ENCODE measurements around the gene TUBA1C.
A peak's percentile ranks its signal among the peaks of the same experiment; 100 is the strongest.
"Not testable (repeated sequence)": the region's sequence is repeated elsewhere in the genome, so short reads cannot be mapped to it uniquely, and the experiment has no call there.

TUBA1C gene

GRCh38 chr12:49305762-49306510, 41.1 kb downstream of the TUBA1C start:
- no peak for DNase-seq (ENCODE audit: extremely low read depth in 1 of 2, low read depth in 1 of 2)

GRCh38 chr12:49309386-49309785, 44.5 kb downstream of the TUBA1C start:
- DNase-seq (ENCODE audit: extremely low read depth in 1 of 2, low read depth in 1 of 2): no peak

DNA sequence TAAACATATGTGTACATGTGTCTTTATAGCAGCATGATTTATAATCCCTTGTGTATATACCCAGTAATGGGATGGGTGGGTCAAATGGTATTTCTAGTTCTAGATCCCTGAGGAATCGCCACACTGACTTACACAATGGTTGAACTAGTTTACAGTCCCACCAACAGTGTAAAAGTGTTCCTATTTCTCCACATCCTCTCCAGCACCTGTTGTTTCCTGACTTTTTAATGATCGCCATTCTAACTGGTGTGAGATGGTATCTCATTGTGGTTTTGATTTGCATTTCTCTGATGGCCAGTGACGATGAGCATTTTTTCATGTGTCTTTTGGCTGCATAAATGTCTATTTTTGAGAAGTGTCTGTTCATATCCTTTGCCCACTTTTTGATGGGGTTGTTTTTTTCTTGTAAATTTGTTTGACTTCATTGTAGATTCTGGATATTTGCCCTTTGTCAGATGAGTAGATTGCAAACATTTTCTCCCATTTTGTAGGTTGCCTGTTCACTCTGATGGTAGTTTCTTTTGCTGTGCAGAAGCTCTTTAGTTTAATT, 45.6 kb downstream of the TUBA1C start:
- DNase-seq (ENCODE audit: extremely low read depth in 1 of 2, low read depth in 1 of 2): not testable (repeated sequence)

- no peak for DNase-seq (ENCODE audit: extremely low read depth in 1 of 2, low read depth in 1 of 2)
These were observed 49.9 kb downstream of the TUBA1C start for GRCh38 chr12:49314811-49315210.

- not testable (repeated sequence) for DNase-seq (ENCODE audit: extremely low read depth in 1 of 2, low read depth in 1 of 2)
These were observed 52.2 kb downstream of the TUBA1C start for GRCh38 chr12:49317118-49317517.

DNA sequence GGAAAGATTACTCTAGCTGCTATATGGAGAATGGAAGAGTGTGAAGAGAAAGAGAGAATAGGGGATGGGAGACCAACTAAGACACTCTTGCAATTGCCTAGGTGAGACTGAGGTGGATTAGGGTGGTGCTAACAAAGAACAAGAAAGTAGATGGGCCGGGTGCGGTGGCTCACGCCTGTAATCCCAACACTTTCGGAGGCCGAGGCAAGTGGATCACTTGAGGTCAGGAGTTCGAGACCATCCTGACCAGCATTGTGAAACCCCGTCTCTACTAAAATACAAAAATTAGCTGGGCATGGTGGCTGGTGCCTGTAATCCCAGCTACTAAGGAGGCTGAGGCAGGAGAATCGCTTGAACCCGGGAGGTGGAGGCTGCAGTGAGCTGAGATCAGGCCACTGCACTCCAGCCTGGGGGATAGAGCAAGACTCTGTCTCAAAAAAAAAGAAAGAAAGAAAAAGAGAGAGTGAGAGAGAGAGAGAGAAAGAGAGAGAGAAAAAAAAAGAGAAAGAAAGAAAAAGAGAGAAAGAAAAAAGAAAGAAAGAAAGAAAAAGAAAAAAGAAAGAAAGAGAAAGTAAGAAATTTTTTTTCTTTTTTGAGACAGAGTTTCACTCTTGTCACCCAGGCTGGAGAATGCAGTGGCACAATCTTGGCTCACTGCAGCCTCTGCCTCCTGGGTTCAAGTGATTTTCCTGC, 55.7 kb downstream of the TUBA1C start:
- DNase-seq (ENCODE audit: extremely low read depth in 1 of 2, low read depth in 1 of 2): not testable (repeated sequence)

- DNase-seq (ENCODE audit: extremely low read depth in 1 of 2, low read depth in 1 of 2): no peak
These were observed 57.5 kb downstream of the TUBA1C start for GRCh38 chr12:49322367-49322707.

DNA sequence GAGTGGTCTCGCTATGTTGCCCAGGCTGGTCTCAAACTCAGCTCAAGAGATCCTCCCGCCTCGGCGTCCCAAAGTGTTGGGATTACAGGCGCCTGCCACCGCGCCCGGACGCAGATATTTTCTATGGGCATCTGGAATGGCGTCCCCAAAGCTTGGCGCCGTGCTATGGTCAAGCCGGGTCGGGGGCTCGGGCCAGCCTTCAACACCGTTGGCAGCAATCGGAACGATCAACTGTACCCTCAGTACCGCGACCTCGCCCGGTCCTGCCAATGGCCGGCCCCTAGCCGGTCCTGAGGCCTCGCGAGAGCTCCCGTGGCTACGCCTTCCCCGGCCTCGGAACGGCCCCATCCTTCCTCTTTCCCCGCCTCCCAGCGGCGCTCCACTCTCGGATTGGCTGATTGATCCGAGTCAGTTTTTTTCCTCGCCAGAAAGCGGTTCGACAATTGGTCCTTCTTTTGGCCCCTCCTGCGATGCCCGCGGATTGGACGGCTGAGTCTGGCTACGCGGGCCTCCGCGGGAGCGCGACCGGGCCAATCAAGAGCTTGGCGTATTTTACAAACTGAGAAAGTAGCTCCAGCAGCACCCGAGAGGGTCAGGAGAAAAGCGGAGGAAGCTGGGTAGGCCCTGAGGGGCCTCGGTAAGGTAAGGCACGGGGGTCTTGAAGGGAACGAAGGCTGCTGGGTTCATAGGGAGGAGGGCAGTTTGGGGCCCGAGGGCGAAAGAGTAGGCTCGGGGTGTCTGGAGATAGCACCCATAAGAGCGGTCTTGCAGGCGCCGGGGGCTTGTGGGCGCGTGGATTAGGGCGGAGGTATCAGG, 58.0 kb downstream of the TUBA1C start, which contains the start of gene TROAP:
TSS of gene TROAP (plus strand) at position 548 of the 816 bp plus-strand sequence. CDS start 354 bp downstream, outside the sequence.
- DNase-seq (ENCODE audit: extremely low read depth in 1 of 2, low read depth in 1 of 2): peak; percentile 91 to 96

- no peak for DNase-seq (ENCODE audit: extremely low read depth in 1 of 2, low read depth in 1 of 2)
These were observed 58.7 kb downstream of the TUBA1C start for GRCh38 chr12:49323524-49324097.
